ENCODE measurements around the gene MRPL34. TPM values are rescaled to one million over a fixed set of nuclear protein-coding genes. Genes with fewer than 3 reads are reported as not detected.

The MRPL34 gene
- total and polyA plus RNA-seq, 9 of the 15 experiments (the other 6 are each of a cell fraction or from before 2014, with no cell fraction given) = 11.5 to 256 (median 72.5) TPM

GRCh38 chr19:17282488-17283125, 23.1 kb upstream of the MRPL34 start (continued):
- TF ChIP-seq MAZ (CRISPR knock-in tag; conservative IDR thresholded peaks at IDR 0.05 in 1 of 2, IDR thresholded peaks at IDR 0.05 in 1 of 2) = peak; percentile 61 to 86
- TF ChIP-seq TAF1 (IDR thresholded peaks at IDR 0.05; ENCODE audit: control insufficient read depth, extremely low read depth, insufficient read depth, low read length, severe bottlenecking) = peak; percentile 32
- TF ChIP-seq ZBTB49 (CRISPR knock-in tag; IDR thresholded peaks at IDR 0.05; ENCODE audit: borderline replicate concordance) = no peak
- TF ChIP-seq ZNF165 (CRISPR knock-in tag; IDR thresholded peaks at IDR 0.05; ENCODE audit: borderline replicate concordance) = no peak
- no peak for TF ChIP-seq FOXA1 (IDR thresholded peaks at IDR 0.05; ENCODE audit: borderline replicate concordance)
- TF ChIP-seq NELFE (IDR thresholded peaks at IDR 0.05; ENCODE audit: insufficient read depth, insufficient read length) = no peak
- no peak for TF ChIP-seq NR1H2 (CRISPR knock-in tag; IDR thresholded peaks at IDR 0.05)
- TF ChIP-seq PML (IDR thresholded peaks at IDR 0.05; ENCODE audit: low read length) = no peak
- TF ChIP-seq NFIX (CRISPR knock-in tag; IDR thresholded peaks at IDR 0.05; ENCODE audit: low read depth) = no peak
- TF ChIP-seq GTF2E2 (tag; IDR thresholded peaks at IDR 0.05) = no peak
- no peak for TF ChIP-seq RHOXF2B (CRISPR knock-in tag; conservative IDR thresholded peaks at IDR 0.05)
- peak; percentile 87 for TF ChIP-seq CTBP1 (IDR thresholded peaks at IDR 0.05; ENCODE audit: borderline replicate concordance)
- TF ChIP-seq ZBTB7A (IDR thresholded peaks at IDR 0.05; ENCODE audit: borderline replicate concordance, control insufficient read depth, low read depth, low read length) = peak; percentile 57; the same call in 1 of the 2 replicates
- TF ChIP-seq, protein P1, sequence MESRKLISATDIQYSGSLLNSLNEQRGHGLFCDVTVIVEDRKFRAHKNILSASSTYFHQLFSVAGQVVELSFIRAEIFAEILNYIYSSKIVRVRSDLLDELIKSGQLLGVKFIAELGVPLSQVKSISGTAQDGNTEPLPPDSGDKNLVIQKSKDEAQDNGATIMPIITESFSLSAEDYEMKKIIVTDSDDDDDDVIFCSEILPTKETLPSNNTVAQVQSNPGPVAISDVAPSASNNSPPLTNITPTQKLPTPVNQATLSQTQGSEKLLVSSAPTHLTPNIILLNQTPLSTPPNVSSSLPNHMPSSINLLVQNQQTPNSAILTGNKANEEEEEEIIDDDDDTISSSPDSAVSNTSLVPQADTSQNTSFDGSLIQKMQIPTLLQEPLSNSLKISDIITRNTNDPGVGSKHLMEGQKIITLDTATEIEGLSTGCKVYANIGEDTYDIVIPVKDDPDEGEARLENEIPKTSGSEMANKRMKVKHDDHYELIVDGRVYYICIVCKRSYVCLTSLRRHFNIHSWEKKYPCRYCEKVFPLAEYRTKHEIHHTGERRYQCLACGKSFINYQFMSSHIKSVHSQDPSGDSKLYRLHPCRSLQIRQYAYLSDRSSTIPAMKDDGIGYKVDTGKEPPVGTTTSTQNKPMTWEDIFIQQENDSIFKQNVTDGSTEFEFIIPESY (CRISPR knock-in tag; IDR thresholded peaks at IDR 0.05) = peak; percentile 75; the same call in 1 of the 2 replicates
- TF ChIP-seq RCOR1 (IDR thresholded peaks at IDR 0.05; ENCODE audit: borderline replicate concordance in 1 of 2, low read depth in 2 of 2, low read length in 2 of 2) = peak in 1 of 2 experiments; percentile 28; a peak in 1 of 4 replicates
- no peak for TF ChIP-seq CHD2 (IDR thresholded peaks at IDR 0.05; ENCODE audit: low read depth, low read length)
- TF ChIP-seq CREBBP (IDR thresholded peaks at IDR 0.05; ENCODE audit: low read depth, low read length) = no peak
- TF ChIP-seq TARDBP (IDR thresholded peaks at IDR 0.05) = no peak
- TF ChIP-seq POLR2G (IDR thresholded peaks at IDR 0.05; ENCODE audit: low read depth, low read length) = peak; percentile 74
- no peak for TF ChIP-seq ZFPM2 (CRISPR knock-in tag; IDR thresholded peaks at IDR 0.05)
- TF ChIP-seq FOS (IDR thresholded peaks at IDR 0.05; ENCODE audit: extremely low read depth, insufficient read length) = no peak
- TF ChIP-seq SMARCA5 (IDR thresholded peaks at IDR 0.05) = no peak
- peak; percentile 98 for TF ChIP-seq HNRNPL (IDR thresholded peaks at IDR 0.05; ENCODE audit: low read depth, low read length)
- TF ChIP-seq KAT7 (CRISPR knock-in tag; IDR thresholded peaks at IDR 0.05; ENCODE audit: borderline replicate concordance) = no peak
- TF ChIP-seq, protein P2, sequence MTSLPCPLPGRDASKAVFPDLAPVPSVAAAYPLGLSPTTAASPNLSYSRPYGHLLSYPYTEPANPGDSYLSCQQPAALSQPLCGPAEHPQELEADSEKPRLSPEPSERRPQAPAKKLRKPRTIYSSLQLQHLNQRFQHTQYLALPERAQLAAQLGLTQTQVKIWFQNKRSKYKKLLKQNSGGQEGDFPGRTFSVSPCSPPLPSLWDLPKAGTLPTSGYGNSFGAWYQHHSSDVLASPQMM (CRISPR knock-in tag; IDR thresholded peaks at IDR 0.05) = no peak
- no peak for TF ChIP-seq KAT2B (IDR thresholded peaks at IDR 0.05; ENCODE audit: low read depth, low read length)

Measured in K562 (cell line).